ENCODE results near the gene RERE.
"Not testable (repeated sequence)": the region's sequence is repeated elsewhere in the genome, so short reads cannot be mapped to it uniquely, and the experiment has no call there.

The RERE gene

GRCh38 chr1:8631163-8631562 lies 186.3 kb downstream of the RERE start:
- no peak for DNase-seq (ENCODE audit: extremely low spot score)
- CTCF ChIA-PET, result interaction anchor here (0.6 kb wide), 1 partner anchor 119 kb away, joined by 4 read pairs; no protein-coding TSS in a partner anchor
- no peak for TF ChIP-seq SP1 (IDR thresholded peaks at IDR 0.05)
- no peak for TF ChIP-seq ARNT (IDR thresholded peaks at IDR 0.05)
- no peak for TF ChIP-seq NFRKB (IDR thresholded peaks at IDR 0.05)
- TF ChIP-seq ZNF384 (IDR thresholded peaks at IDR 0.05), result no peak
- TF ChIP-seq SUZ12 (IDR thresholded peaks at IDR 0.05), result no peak
- no peak for TF ChIP-seq HDGF (IDR thresholded peaks at IDR 0.05; ENCODE audit: borderline replicate concordance)
- no peak for TF ChIP-seq FOXM1 (IDR thresholded peaks at IDR 0.05; ENCODE audit: borderline replicate concordance)
- POLR2A ChIA-PET, result no interaction called here

- POLR2A ChIA-PET, result interaction anchor here (1.1 kb wide), 1 partner anchor 249 kb away, joined by 3 read pairs; the partner anchor contains the start of gene ENO1
- CTCF ChIA-PET, result no interaction called here
- DNase-seq (ENCODE audit: extremely low spot score), result peak; percentile 10
- TF ChIP-seq ELF4 (IDR thresholded peaks at IDR 0.05) (no peak), PKNOX1 (IDR thresholded peaks at IDR 0.05) (peak; percentile 66)
Measured at GRCh38 chr1:8629241-8630091, 188.0 kb downstream of the RERE start.

GRCh38 chr1:8628606-8629005 lies 188.8 kb downstream of the RERE start:
- no peak for TF ChIP-seq NFRKB (IDR thresholded peaks at IDR 0.05)
- CTCF ChIA-PET, result interaction anchor here (0.6 to 0.7 kb wide), 2 partner anchors 43 to 299 kb away, joined by 3 read pairs; no protein-coding TSS in a partner anchor
- POLR2A ChIA-PET, result no interaction called here
- no peak for DNase-seq (ENCODE audit: extremely low spot score)

- no peak for DNase-seq (ENCODE audit: extremely low spot score)
- TF ChIP-seq HDGF (IDR thresholded peaks at IDR 0.05; ENCODE audit: borderline replicate concordance), result no peak
- TF ChIP-seq ARNT (IDR thresholded peaks at IDR 0.05), result no peak
- TF ChIP-seq PKNOX1 (IDR thresholded peaks at IDR 0.05), result no peak
- no peak for TF ChIP-seq BHLHE40 (IDR thresholded peaks at IDR 0.05; ENCODE audit: borderline replicate concordance)
- TF ChIP-seq TARDBP (IDR thresholded peaks at IDR 0.05), result no peak
- TF ChIP-seq LEF1 (IDR thresholded peaks at IDR 0.05; ENCODE audit: borderline replicate concordance), result no peak
- TF ChIP-seq ELF4 (IDR thresholded peaks at IDR 0.05), result no peak
- CTCF ChIA-PET, result interaction anchor here (0.6 kb wide), 3 partner anchors 13 to 52 kb away, joined by 3 read pairs; no protein-coding TSS in a partner anchor
- POLR2A ChIA-PET, result no interaction called here
Measured at GRCh38 chr1:8627728-8628127, 189.7 kb downstream of the RERE start.

- ChIA-PET CTCF (interaction anchor here (1.2 kb wide), 1 partner anchor 65 kb away, joined by 4 read pairs; no protein-coding TSS in a partner anchor), POLR2A (interaction anchor here (0.9 kb wide), 1 partner anchor 34 kb away, joined by 3 read pairs; no protein-coding TSS in a partner anchor)
- DNase-seq (ENCODE audit: extremely low spot score), result no peak
- no peak for TF ChIP-seq SUZ12 (IDR thresholded peaks at IDR 0.05)
- TF ChIP-seq PKNOX1 (IDR thresholded peaks at IDR 0.05), result 0 out of 2 replicates have a peak, but pooled peaks have one; percentile 25
Measured at GRCh38 chr1:8625981-8626898, 191.2 kb downstream of the RERE start.

- ChIA-PET POLR2A (interaction anchor here (0.9 kb wide), 1 partner anchor 35 kb away, joined by 3 read pairs; no protein-coding TSS in a partner anchor), CTCF (interaction anchor here (1.2 kb wide), 1 partner anchor 64 kb away, joined by 4 read pairs; no protein-coding TSS in a partner anchor)
- DNase-seq (ENCODE audit: extremely low spot score), result no peak
- no peak for TF ChIP-seq FOXM1 (IDR thresholded peaks at IDR 0.05; ENCODE audit: borderline replicate concordance)
- TF ChIP-seq L3MBTL2 (conservative IDR thresholded peaks at IDR 0.05), result no peak
- TF ChIP-seq BHLHE40 (IDR thresholded peaks at IDR 0.05; ENCODE audit: borderline replicate concordance), result no peak
- TF ChIP-seq FOXK2 (IDR thresholded peaks at IDR 0.05), result no peak
- TF ChIP-seq LEF1 (IDR thresholded peaks at IDR 0.05; ENCODE audit: borderline replicate concordance), result no peak
- no peak for TF ChIP-seq FOXA1 (IDR thresholded peaks at IDR 0.05)
- no peak for TF ChIP-seq CTBP1 (IDR thresholded peaks at IDR 0.05; ENCODE audit: borderline replicate concordance)
- no peak for TF ChIP-seq ZNF384 (IDR thresholded peaks at IDR 0.05)
- TF ChIP-seq PKNOX1 (IDR thresholded peaks at IDR 0.05), result no peak
- TF ChIP-seq ELF4 (IDR thresholded peaks at IDR 0.05), result no peak
- TF ChIP-seq HDGF (IDR thresholded peaks at IDR 0.05; ENCODE audit: borderline replicate concordance), result no peak
Measured at GRCh38 chr1:8625491-8625890, 191.9 kb downstream of the RERE start.

- POLR2A ChIA-PET; DNase-seq (ENCODE audit: extremely low spot score): not testable (repeated sequence)
- CTCF ChIA-PET, result interaction anchor here (0.7 kb wide), 1 partner anchor 62 kb away, joined by 3 read pairs; no protein-coding TSS in a partner anchor
Measured at GRCh38 chr1:8623651-8624192, 193.7 kb downstream of the RERE start.

GRCh38 chr1:8621785-8622348 lies 195.6 kb downstream of the RERE start:
- not testable (repeated sequence) for DNase-seq (ENCODE audit: extremely low spot score)
- POLR2A ChIA-PET, result interaction anchor here (0.6 kb wide), 1 partner anchor 38 kb away, joined by 3 read pairs; no protein-coding TSS in a partner anchor
- CTCF ChIA-PET, result interaction anchor here (1.6 kb wide), 1 partner anchor 104 kb away, joined by 4 read pairs; no protein-coding TSS in a partner anchor

GRCh38 chr1:8621034-8621582 lies 196.3 kb downstream of the RERE start:
- DNase-seq (ENCODE audit: extremely low spot score), result not testable (repeated sequence)
- ChIA-PET CTCF (interaction anchor here (1.0 to 1.6 kb wide), 2 partner anchors 49 to 105 kb away, joined by 4 read pairs; no protein-coding TSS in a partner anchor), POLR2A (interaction anchor here (0.6 kb wide), 1 partner anchor 37 kb away, joined by 3 read pairs; no protein-coding TSS in a partner anchor)
